ENCODE data around the gene TRPV5.

GRCh38 chr7:142917447-142917846, 16.1 kb downstream of the TRPV5 start:
- TF ChIP-seq CTCF (IDR thresholded peaks at IDR 0.05) (no peak), POLR2A (IDR thresholded peaks at IDR 0.05) (no peak)
